ENCODE results near the gene SIN3B.

The SIN3B gene

GRCh38 chr19:16917401-16917800 lies 88.2 kb downstream of the SIN3B start:
- DNase-seq = no peak

GRCh38 chr19:16919496-16919895 lies 90.3 kb downstream of the SIN3B start:
- no peak for DNase-seq

GRCh38 chr19:16920816-16921529 lies 91.8 kb downstream of the SIN3B start:
- peak; percentile 32 for DNase-seq

- no peak for DNase-seq
These were observed 92.8 kb downstream of the SIN3B start for GRCh38 chr19:16921766-16922591.

GRCh38 chr19:16922592-16922934 lies 93.4 kb downstream of the SIN3B start:
- DNase-seq = no peak

DNA sequence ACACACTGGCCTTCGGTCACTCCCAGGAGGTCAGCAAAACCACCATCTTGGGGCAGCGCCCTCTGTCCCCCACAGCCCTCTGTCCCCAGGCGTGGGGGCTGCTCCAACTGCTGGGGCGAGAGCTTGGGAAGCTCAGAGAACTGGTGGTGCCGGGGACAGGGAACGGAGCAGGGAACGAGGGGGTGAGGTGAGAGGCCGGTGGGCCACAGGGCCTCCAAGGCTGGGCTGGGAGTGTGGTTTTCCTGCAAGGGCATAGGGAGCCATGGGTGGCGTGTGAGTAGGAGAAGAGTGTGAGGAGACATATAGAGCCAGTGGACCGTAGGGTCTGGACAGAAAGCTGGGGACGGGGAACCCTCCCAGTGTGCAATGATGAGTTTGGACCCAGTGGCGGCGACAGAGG lies 93.8 kb downstream of the SIN3B start:
- no peak for DNase-seq

- DNase-seq = no peak
These were observed 98.7 kb downstream of the SIN3B start for GRCh38 chr19:16927883-16928282.

- no peak for DNase-seq
These were observed 99.2 kb downstream of the SIN3B start for GRCh38 chr19:16928351-16928750.

DNA sequence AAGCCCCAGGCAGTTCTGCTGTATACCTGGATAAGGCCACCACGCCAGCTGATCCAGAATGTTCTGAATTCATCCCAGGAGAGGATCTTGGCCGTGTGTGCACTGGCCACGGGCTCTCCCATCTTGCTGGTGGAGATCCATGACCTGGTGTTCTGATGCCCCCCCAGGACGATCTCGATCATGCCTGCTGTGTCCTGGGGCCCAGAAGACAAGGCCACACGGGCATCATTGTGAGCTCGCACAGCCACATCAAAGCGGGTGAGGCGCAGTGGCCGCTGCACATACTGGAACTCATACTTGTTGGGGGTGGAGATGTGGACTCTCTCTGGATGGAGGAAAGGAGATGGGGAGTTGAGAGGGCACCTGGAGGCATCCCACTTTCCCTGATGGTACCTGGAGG lies 99.7 kb downstream of the SIN3B start:
- DNase-seq = no peak
